Measurements from ENCODE around the gene SPEF2.

The SPEF2 gene

GRCh38 chr5:35857606-35858205, 240.0 kb downstream of the SPEF2 start:
- no peak for DNase-seq

- DNase-seq, result no peak
Observed at GRCh38 chr5:35859101-35859661, 241.5 kb downstream of the SPEF2 start.

- no peak for DNase-seq
Observed at GRCh38 chr5:35860686-35861085, 243.0 kb downstream of the SPEF2 start.

GRCh38 chr5:35861718-35862117, 244.1 kb downstream of the SPEF2 start:
- DNase-seq, result no peak

GRCh38 chr5:35862126-35862525, 244.5 kb downstream of the SPEF2 start:
- no peak for DNase-seq

GRCh38 chr5:35863159-35863558, 245.5 kb downstream of the SPEF2 start:
- DNase-seq, result no peak

Measured in activated CD4-positive, alpha-beta T cell treated with anti-CD3 and anti-CD28 coated beads for 1 hour (primary cell).